ENCODE data around the gene PSTPIP1.

Gene PSTPIP1

GRCh38 chr15:77019521-77020331 is 24.8 kb downstream of the PSTPIP1 start:
- Histone ChIP-seq H3K27me3 (ENCODE audit: control insufficient read depth, insufficient read depth, low read length) (no peaks in the 10 kb centered on the region), H3K27ac (ENCODE audit: low read length) (no peak overlapping the region), H3K4me1 (ENCODE audit: control insufficient read depth, insufficient read depth, low read length) (no peaks in the 10 kb centered on the region; the same call in 1 of the 2 replicates), H3K4me3 (ENCODE audit: low read length) (no peak overlapping the region), H3K36me3 (ENCODE audit: control insufficient read depth, insufficient read depth, low read length) (no peaks in the 10 kb centered on the region), H3K9me3 (ENCODE audit: control insufficient read depth, insufficient read depth, low read length) (no peaks in the 10 kb centered on the region)
- WGBS (ENCODE audit: insufficient coverage, insufficient read length) = no CpG with 5 or more reads among the region's 12 CpGs
- DNase-seq (ENCODE audit: low read depth, low spot score) = no peak

- no peak overlapping the region for H3K4me3 ChIP-seq (ENCODE audit: low read length)
- no peaks in the 10 kb centered on the region for H3K9me3 ChIP-seq (ENCODE audit: control insufficient read depth, insufficient read depth, low read length)
- DNase-seq (ENCODE audit: low read depth, low spot score) = no peak
- no CpG with 5 or more reads among the region's 6 CpGs for WGBS (ENCODE audit: insufficient coverage, insufficient read length)
- no peaks in the 10 kb centered on the region for H3K36me3 ChIP-seq (ENCODE audit: control insufficient read depth, insufficient read depth, low read length)
- H3K27ac ChIP-seq (ENCODE audit: low read length) = no peak overlapping the region
- H3K4me1 ChIP-seq (ENCODE audit: control insufficient read depth, insufficient read depth, low read length) = no peaks in the 10 kb centered on the region; the same call in 1 of the 2 replicates
- H3K27me3 ChIP-seq (ENCODE audit: control insufficient read depth, insufficient read depth, low read length) = no peaks in the 10 kb centered on the region
Observed at GRCh38 chr15:77020348-77021087, 25.6 kb downstream of the PSTPIP1 start.

- no peak overlapping the region for H3K27ac ChIP-seq (ENCODE audit: low read length)
- no CpG with 5 or more reads among the region's 9 CpGs for WGBS (ENCODE audit: insufficient coverage, insufficient read length)
- H3K4me1 ChIP-seq (ENCODE audit: control insufficient read depth, insufficient read depth, low read length) = no peaks in the 10 kb centered on the region; the same call in 1 of the 2 replicates
- no peak for DNase-seq (ENCODE audit: low read depth, low spot score)
- H3K36me3 ChIP-seq (ENCODE audit: control insufficient read depth, insufficient read depth, low read length) = no peaks in the 10 kb centered on the region
- H3K27me3 ChIP-seq (ENCODE audit: control insufficient read depth, insufficient read depth, low read length) = no peaks in the 10 kb centered on the region
- H3K9me3 ChIP-seq (ENCODE audit: control insufficient read depth, insufficient read depth, low read length) = no peaks in the 10 kb centered on the region
- no peak overlapping the region for H3K4me3 ChIP-seq (ENCODE audit: low read length)
Observed at GRCh38 chr15:77021088-77021481, 26.2 kb downstream of the PSTPIP1 start.

GRCh38 chr15:77021803-77022381 is 27.0 kb downstream of the PSTPIP1 start:
- Histone ChIP-seq H3K9me3 (ENCODE audit: control insufficient read depth, insufficient read depth, low read length) (no peaks in the 10 kb centered on the region), H3K27ac (ENCODE audit: low read length) (no peak overlapping the region), H3K36me3 (ENCODE audit: control insufficient read depth, insufficient read depth, low read length) (no peaks in the 10 kb centered on the region), H3K4me3 (ENCODE audit: low read length) (no peak overlapping the region), H3K27me3 (ENCODE audit: control insufficient read depth, insufficient read depth, low read length) (no peaks in the 10 kb centered on the region), H3K4me1 (ENCODE audit: control insufficient read depth, insufficient read depth, low read length) (no peaks in the 10 kb centered on the region; the same call in 1 of the 2 replicates)
- no peak for DNase-seq (ENCODE audit: low read depth, low spot score)
- WGBS (ENCODE audit: insufficient coverage, insufficient read length) = no CpG with 5 or more reads among the region's 7 CpGs

- no peak for DNase-seq (ENCODE audit: low read depth, low spot score)
- no peaks in the 10 kb centered on the region; the same call in none of the 2 replicates for H3K4me1 ChIP-seq (ENCODE audit: control insufficient read depth, insufficient read depth, low read length)
- no peaks in the 10 kb centered on the region for H3K36me3 ChIP-seq (ENCODE audit: control insufficient read depth, insufficient read depth, low read length)
- no peaks in the 10 kb centered on the region for H3K9me3 ChIP-seq (ENCODE audit: control insufficient read depth, insufficient read depth, low read length)
- no peak overlapping the region for H3K27ac ChIP-seq (ENCODE audit: low read length)
- H3K27me3 ChIP-seq (ENCODE audit: control insufficient read depth, insufficient read depth, low read length) = no peaks in the 10 kb centered on the region
- no peak overlapping the region for H3K4me3 ChIP-seq (ENCODE audit: low read length)
- no CpG with 5 or more reads among the region's 14 CpGs for WGBS (ENCODE audit: insufficient coverage, insufficient read length)
Observed at GRCh38 chr15:77022646-77023575, 28.0 kb downstream of the PSTPIP1 start.

- Histone ChIP-seq H3K4me1 (ENCODE audit: control insufficient read depth, insufficient read depth, low read length) (no peaks in the 10 kb centered on the region; the same call in none of the 2 replicates), H3K27me3 (ENCODE audit: control insufficient read depth, insufficient read depth, low read length) (no peaks in the 10 kb centered on the region), H3K27ac (ENCODE audit: low read length) (no peak overlapping the region), H3K9me3 (ENCODE audit: control insufficient read depth, insufficient read depth, low read length) (no peaks in the 10 kb centered on the region), H3K4me3 (ENCODE audit: low read length) (no peak overlapping the region), H3K36me3 (ENCODE audit: control insufficient read depth, insufficient read depth, low read length) (no peaks in the 10 kb centered on the region)
- DNase-seq (ENCODE audit: low read depth, low spot score) = no peak
- no CpG with 5 or more reads among the region's 20 CpGs for WGBS (ENCODE audit: insufficient coverage, insufficient read length)
Observed at GRCh38 chr15:77023576-77024272, 28.8 kb downstream of the PSTPIP1 start.

- no peaks in the 10 kb centered on the region; the same call in none of the 2 replicates for H3K4me1 ChIP-seq (ENCODE audit: control insufficient read depth, insufficient read depth, low read length)
- no peak for DNase-seq (ENCODE audit: low read depth, low spot score)
Observed at GRCh38 chr15:77024273-77025082, 29.6 kb downstream of the PSTPIP1 start.

GRCh38 chr15:77025083-77025901 is 30.4 kb downstream of the PSTPIP1 start:
- H3K4me1 ChIP-seq (ENCODE audit: control insufficient read depth, insufficient read depth, low read length) = no peaks in the 10 kb centered on the region; the same call in none of the 2 replicates

More at GRCh38 chr15:77024273-77025082, 29.6 kb downstream of the PSTPIP1 start:
- Histone ChIP-seq H3K9me3 (ENCODE audit: control insufficient read depth, insufficient read depth, low read length) (no peaks in the 10 kb centered on the region), H3K27ac (ENCODE audit: low read length) (no peak overlapping the region), H3K36me3 (ENCODE audit: control insufficient read depth, insufficient read depth, low read length) (no peaks in the 10 kb centered on the region), H3K27me3 (ENCODE audit: control insufficient read depth, insufficient read depth, low read length) (no peaks in the 10 kb centered on the region), H3K4me3 (ENCODE audit: low read length) (no peak overlapping the region)
- WGBS (ENCODE audit: insufficient coverage, insufficient read length) = no CpG with 5 or more reads among the region's 17 CpGs

More at GRCh38 chr15:77025083-77025901, 30.4 kb downstream of the PSTPIP1 start:
- H3K36me3 ChIP-seq (ENCODE audit: control insufficient read depth, insufficient read depth, low read length) = no peaks in the 10 kb centered on the region
- H3K27me3 ChIP-seq (ENCODE audit: control insufficient read depth, insufficient read depth, low read length) = no peaks in the 10 kb centered on the region
- no peak overlapping the region for H3K4me3 ChIP-seq (ENCODE audit: low read length)
- WGBS (ENCODE audit: insufficient coverage, insufficient read length) = no CpG with 5 or more reads among the region's 15 CpGs
- no peaks in the 10 kb centered on the region for H3K9me3 ChIP-seq (ENCODE audit: control insufficient read depth, insufficient read depth, low read length)
- no peak overlapping the region for H3K27ac ChIP-seq (ENCODE audit: low read length)
- DNase-seq (ENCODE audit: low read depth, low spot score) = no peak

All from iPS DF 6.9 (cell line).